Measurements from ENCODE around the gene CNTN4. TPM values are rescaled to one million over a fixed set of nuclear protein-coding genes. Genes with fewer than 3 reads are reported as not detected.

The CNTN4 gene
- total RNA-seq, 1 donor from 2014 or later: 0.12 TPM

- DNase-seq (ENCODE audit: extremely low read depth, low read depth, low spot score): no peak
These were observed 50.1 kb downstream of the CNTN4 start for GRCh38 chr3:2148561-2149340.

DNA sequence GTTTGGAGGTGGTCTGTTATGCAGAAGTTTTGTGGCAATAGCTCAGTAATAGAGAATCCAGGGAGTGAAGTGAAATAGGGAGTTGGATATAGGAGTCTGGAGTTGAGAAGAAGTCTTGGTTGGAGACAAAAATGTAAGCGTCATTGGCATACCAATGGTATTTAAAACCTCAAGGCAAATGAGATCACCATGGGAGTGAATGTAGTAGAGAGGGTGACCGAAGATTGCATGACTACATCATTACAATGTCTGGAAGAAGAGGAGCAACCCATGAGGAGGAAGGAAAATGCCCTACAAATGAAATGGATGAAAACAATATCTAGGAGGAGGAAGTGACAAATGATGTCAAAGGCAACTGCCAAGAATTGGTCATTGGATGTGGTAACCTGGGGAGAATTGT is 54.4 kb downstream of the CNTN4 start:
- DNase-seq (ENCODE audit: extremely low read depth, low read depth, low spot score): no peak

DNA sequence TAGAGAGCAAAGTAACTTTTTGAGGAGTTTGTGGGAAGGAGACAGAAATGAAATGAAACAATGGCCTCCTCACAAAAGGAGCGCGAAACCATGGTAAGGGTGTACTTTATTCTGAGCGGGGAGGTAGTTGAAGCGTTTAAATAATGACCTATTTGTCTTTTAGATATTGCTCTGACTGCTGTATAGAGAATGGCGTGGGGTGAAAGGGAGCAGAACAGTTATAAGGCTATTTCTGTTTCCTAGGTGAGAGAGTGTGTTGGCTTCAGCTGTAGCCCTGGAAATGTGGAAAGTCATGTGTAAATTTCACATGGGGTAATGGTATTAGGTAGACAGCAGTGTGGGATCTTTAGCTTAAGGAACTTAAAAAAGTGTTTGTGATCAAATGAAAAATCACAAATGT is 54.9 kb downstream of the CNTN4 start:
- no peak for DNase-seq (ENCODE audit: extremely low read depth, low read depth, low spot score)

DNA sequence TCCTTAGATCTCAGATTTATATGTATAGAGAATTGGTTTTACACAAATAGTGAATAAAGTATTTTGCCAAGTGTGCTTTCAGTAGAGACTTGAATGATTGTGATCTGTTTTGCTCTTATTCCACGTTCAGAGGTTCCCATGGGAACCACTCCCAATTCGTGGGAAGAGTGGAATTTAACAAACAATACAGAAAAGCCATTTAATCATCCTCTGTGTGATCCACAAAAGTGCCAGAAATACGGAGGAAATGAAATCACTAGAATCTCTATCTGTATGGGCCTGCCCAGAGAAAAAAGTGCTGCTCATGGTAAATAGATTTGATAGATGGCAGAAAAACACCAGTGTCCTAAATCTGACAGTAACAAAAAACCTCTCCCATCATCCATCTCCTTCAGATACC is 56.0 kb downstream of the CNTN4 start:
- no peak for DNase-seq (ENCODE audit: extremely low read depth, low read depth, low spot score)

DNA sequence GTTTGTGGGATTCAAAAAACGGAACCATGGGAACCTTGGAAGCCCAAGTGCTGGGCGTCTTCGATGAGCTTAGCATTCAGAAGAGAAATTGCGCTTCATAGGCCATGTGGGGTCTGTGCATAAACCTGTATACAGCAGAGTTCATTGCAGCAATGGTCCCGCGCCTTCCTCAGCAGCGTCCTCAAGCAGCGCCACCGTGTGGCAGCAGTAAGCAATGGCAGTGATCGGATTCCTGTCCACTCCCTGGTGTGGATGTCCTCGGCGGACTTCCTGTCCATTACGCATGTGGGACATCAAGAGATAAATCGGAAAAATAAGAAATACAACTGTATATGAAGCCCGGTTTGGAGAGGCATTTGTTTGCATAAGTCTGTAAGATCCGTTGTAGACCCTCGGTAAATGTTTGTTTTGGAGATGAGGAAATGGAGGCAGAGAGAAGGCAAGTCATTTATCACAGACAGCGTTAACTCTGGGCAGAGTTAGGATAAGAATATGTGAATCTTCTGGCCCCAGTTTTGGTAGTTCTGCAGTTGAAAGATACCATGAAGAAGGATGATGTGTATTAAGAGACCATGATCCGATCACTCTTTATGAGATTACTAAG is 57.7 kb downstream of the CNTN4 start:
- DNase-seq (ENCODE audit: extremely low read depth, low read depth, low spot score): no peak

DNA sequence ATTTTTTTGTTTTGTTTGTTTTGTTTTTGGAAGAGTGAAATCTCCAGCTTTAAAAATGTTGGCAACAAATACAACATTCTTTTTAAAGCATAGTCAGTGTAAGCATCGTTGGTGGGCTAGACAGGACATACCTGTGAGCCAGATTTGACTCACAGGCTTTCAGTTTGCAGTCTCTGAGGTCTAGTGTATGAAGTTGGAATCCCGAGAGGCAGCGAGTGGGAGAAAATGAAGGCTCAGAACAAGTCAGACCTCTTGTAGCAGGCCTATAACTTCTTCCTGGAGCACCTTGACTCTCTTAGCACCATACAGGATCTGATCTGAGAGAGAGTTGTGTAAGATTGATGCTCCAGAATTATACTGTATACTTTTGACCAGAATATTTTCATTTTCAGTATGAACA is 60.2 kb downstream of the CNTN4 start:
- DNase-seq (ENCODE audit: extremely low read depth, low read depth, low spot score): no peak

DNA sequence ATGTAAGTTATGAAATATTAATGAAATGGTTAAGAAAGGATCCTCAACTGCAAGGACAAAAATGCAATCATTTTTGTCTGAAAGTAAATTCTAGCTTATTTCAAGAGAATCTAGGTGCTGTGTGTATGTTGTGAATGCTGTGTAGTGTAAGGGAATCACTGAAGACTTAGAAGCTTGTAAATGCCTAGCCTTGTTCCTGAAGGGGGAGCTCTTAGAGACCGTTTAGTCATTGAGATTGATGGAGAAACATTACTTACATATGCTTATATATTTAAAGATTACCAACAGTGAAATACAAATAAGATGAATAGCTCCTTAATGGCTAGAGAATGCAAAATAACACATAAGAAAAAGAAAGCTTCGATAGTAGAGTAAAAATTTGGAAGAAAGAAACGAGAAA is 67.9 kb downstream of the CNTN4 start:
- DNase-seq (ENCODE audit: extremely low read depth, low read depth, low spot score): no peak

GRCh38 chr3:2172561-2173171 is 74.0 kb downstream of the CNTN4 start:
- no peak for DNase-seq (ENCODE audit: extremely low read depth, low read depth, low spot score)

DNA sequence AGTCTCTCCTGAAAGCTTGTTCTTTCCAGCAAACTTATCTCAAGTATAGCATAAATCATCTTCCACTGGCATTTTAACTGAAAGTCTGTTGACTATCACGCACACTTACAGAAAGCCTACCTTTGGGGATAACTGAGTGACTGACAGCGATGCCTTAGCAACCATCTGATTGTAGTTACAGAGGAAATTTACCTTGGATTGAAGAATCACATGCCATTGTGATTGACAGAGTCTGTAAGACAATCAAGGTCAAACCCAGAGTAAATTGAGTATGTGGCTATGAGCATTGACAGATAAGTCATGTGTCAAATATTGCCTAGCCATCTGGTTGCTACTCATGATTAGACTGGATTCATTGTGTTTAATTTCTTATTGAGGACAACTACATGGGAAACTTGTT is 82.0 kb downstream of the CNTN4 start:
- DNase-seq (ENCODE audit: extremely low read depth, low read depth, low spot score): no peak

- no peak for DNase-seq (ENCODE audit: extremely low read depth, low read depth, low spot score)
These were observed 100.2 kb downstream of the CNTN4 start for GRCh38 chr3:2198776-2199279.

DNA sequence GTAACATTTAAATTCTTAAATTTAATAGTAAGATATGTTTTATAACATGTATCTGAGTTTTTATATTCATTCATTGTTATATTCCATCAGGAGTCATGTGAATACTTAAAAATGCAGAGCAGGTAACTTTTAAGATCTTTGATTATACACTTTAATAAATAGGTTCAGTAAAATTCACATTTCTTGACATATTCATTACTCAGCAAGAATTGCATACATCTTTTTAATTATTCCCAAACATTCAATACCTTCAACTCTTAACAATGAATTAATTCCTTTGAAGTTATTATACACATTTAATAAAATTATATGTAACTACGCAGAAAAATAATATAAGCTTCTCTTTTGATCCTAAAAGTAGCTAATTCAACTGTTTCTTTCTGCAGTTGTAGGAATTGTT is 105.4 kb downstream of the CNTN4 start:
- no peak for DNase-seq (ENCODE audit: extremely low read depth, low read depth, low spot score)

DNA sequence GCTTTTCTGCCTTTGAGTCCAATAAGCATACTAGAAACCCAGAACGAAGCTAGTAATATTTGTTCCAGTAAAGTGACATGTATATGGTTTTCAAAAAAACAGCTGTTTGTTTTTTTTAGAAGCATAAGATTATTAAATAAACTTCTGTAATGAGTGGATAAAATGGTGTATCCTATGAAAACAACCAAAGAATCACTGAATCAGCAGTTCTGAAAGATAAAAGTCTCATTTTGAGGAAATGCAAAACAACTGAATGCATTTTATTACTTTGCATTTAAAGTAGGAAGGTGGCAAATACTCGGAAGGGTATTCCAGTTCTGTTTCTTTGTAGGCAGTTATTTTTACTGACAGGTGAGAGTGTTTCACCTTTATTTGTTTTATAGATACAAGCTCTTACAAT is 107.0 kb downstream of the CNTN4 start:
- DNase-seq (ENCODE audit: extremely low read depth, low read depth, low spot score): no peak

- DNase-seq (ENCODE audit: extremely low read depth, low read depth, low spot score): no peak
These were observed 107.9 kb downstream of the CNTN4 start for GRCh38 chr3:2206536-2206935.

GRCh38 chr3:2211568-2211967 is 112.9 kb downstream of the CNTN4 start:
- no peak for DNase-seq (ENCODE audit: extremely low read depth, low read depth, low spot score)

- no peak for DNase-seq (ENCODE audit: extremely low read depth, low read depth, low spot score)
These were observed 113.5 kb downstream of the CNTN4 start for GRCh38 chr3:2212206-2212605.

- no peak for DNase-seq (ENCODE audit: extremely low read depth, low read depth, low spot score)
These were observed 119.7 kb downstream of the CNTN4 start for GRCh38 chr3:2218375-2218774.

DNA sequence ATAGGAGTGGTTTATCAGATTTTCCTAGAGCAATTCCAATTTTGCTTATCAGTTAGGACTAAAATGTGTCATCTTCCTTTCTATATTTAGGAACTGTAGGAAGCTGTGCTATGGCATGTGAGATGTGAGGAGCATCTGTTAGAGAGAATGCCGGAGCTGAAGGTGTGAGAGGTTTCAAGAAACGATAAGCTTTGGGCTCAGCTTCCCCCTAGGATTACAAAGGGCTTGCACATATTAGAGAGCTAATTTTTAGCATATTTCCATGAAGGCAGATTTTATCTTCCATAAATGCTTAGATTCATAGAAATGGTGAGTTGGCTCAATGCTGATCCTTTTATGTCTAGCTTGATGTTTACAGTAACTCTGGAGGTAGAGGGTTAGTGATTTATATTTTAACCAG is 120.2 kb downstream of the CNTN4 start:
- no peak for DNase-seq (ENCODE audit: extremely low read depth, low read depth, low spot score)

GRCh38 chr3:2236203-2236602 is 137.5 kb downstream of the CNTN4 start:
- no peak for DNase-seq (ENCODE audit: extremely low read depth, low read depth, low spot score)

GRCh38 chr3:2244137-2244536 is 145.5 kb downstream of the CNTN4 start:
- DNase-seq (ENCODE audit: extremely low read depth, low read depth, low spot score): no peak

DNA sequence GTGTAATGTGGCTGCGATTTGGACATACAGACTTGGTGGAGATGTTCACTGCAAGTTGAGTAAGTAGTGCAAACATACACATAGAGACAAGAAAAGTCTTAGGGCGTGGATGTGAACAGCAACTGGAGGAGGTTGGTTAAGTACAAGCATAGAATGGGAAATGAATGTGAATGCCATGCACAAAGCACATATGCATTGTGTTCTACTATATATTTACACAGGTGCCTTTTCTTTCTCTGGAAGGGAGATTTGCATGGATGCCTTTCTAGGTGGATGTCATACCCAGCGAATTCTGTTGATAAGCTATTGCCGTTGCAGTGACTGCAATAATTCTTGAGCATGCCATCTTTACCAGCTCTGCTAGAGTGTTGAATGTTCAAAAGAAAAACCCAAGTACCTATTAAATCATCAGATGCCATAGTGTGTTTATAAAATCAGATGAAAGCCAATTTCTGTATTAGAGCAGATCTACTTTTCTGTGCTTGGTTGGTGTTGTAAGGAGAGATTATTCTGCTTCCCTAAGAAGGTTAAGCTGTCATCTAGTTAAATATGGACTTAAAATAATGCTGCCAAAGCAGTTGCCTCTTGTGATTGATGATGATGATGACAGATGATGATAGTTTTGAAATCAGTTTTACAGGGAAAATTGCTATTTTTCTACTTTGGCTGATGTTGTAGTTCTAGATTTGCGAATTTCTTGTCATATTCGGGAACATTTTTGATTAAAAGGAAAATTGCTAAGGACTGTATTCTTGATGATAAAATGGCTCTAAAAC is 148.4 kb downstream of the CNTN4 start:
- DNase-seq (ENCODE audit: extremely low read depth, low read depth, low spot score): no peak

DNA sequence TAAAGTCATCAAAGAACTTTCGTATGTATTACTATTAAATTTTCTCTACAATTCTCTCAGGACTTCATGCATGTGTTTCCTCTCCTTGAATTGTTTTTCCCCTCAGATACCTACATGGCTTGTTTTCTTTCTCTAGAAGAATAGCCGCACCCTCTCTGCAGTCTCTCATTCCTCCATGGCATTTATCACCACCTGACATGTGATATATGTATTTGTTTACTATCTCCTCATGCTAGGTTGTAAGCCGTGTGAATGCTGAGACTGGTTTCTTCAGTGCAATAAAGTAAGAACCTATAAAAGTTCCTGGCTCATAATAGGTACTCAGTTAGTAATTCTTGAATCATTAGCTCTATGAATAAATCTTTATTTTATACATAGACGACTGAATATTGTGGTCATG is 149.2 kb downstream of the CNTN4 start:
- no peak for DNase-seq (ENCODE audit: extremely low read depth, low read depth, low spot score)

Data from glomerular endothelial cell (primary cell).